Esophagus muscularis mucosa (tissue), 3 donors: ENCODE measurements around the gene THUMPD2.

ENCODE experiments used
- CTCF ChIP-seq, 3 experiments: fragments of 200-600 bp in 2 of 3; fragments of 450-650 bp in 1 of 3; sonication (generic) in 2 of 3; IDR thresholded peaks; one replicate each; pipeline ENCODE4 v1.5.1; 2017 to 2019; ENCODE audit warnings: antibody characterized with exemption in 3 of 3, mild to moderate bottlenecking in 2 of 3, moderate library complexity in 1 of 3
- EP300 ChIP-seq: sonication (generic); formaldehyde crosslinking; IDR thresholded peaks from one replicate; pipeline ENCODE4 v1.6.1; 2017; ENCODE audit warnings: antibody characterized with exemption

GRCh38 chr2:39706945-39707344 is 72.1 kb downstream of the THUMPD2 start:
- no peak for TF ChIP-seq CTCF (IDR thresholded peaks at IDR 0.05)
- TF ChIP-seq EP300 = no peak
